Progenitor cell of endocrine pancreas (in vitro differentiated cells): ENCODE data around the gene IGFLR1. TPM values are rescaled to one million over a fixed set of nuclear protein-coding genes. Genes with fewer than 3 reads are reported as not detected.

ENCODE experiments used
- DNase-seq: peaks from one replicate; pipeline ENCODE4 v3.0.0; 2021; ENCODE audit warnings: low spot score; ENCODE audit not compliant: unreplicated experiment
- H3K27ac Mint-ChIP-seq: 2 replicates; pipeline ENCODE4 v1.8.0; 2021; ENCODE audit warnings: mild to moderate bottlenecking, moderate library complexity, mixed read lengths
- H3K27me3 Mint-ChIP-seq: 2 replicates; pipeline ENCODE4 v1.8.0; 2021; ENCODE audit warnings: mixed read lengths
- H3K36me3 Mint-ChIP-seq: 2 replicates; pipeline ENCODE4 v1.8.0; 2022; ENCODE audit warnings: mixed read lengths; ENCODE audit not compliant: insufficient read depth
- H3K4me1 Mint-ChIP-seq: 2 replicates; pipeline ENCODE4 v1.8.0; 2021; ENCODE audit warnings: low read depth, mixed read lengths
- H3K4me3 Mint-ChIP-seq: 2 replicates; pipeline ENCODE4 v1.8.0; 2021; ENCODE audit warnings: low read depth, mild to moderate bottlenecking, moderate library complexity, mixed read lengths
- H3K9me3 Mint-ChIP-seq: 2 replicates; pipeline ENCODE4 v1.8.0; 2021; ENCODE audit warnings: low read depth, mixed read lengths
- total RNA-seq: library from RNA; stranded (reverse); gene quantifications from 2 replicates; pipeline ENCODE4 v1.2.1, GENCODE V29; 2021
- TF ChIP-seq, protein P1 (sequence below): fragments of 200-600 bp; sonication (generic); IDR thresholded peaks from one replicate; pipeline ENCODE4 v1.5.0; 2021; ENCODE audit warnings: antibody characterized with exemption, mild to moderate bottlenecking; ENCODE audit not compliant: unreplicated experiment

The IGFLR1 gene
- total RNA-seq, 1 donor from 2014 or later: 5.1 TPM

DNA sequence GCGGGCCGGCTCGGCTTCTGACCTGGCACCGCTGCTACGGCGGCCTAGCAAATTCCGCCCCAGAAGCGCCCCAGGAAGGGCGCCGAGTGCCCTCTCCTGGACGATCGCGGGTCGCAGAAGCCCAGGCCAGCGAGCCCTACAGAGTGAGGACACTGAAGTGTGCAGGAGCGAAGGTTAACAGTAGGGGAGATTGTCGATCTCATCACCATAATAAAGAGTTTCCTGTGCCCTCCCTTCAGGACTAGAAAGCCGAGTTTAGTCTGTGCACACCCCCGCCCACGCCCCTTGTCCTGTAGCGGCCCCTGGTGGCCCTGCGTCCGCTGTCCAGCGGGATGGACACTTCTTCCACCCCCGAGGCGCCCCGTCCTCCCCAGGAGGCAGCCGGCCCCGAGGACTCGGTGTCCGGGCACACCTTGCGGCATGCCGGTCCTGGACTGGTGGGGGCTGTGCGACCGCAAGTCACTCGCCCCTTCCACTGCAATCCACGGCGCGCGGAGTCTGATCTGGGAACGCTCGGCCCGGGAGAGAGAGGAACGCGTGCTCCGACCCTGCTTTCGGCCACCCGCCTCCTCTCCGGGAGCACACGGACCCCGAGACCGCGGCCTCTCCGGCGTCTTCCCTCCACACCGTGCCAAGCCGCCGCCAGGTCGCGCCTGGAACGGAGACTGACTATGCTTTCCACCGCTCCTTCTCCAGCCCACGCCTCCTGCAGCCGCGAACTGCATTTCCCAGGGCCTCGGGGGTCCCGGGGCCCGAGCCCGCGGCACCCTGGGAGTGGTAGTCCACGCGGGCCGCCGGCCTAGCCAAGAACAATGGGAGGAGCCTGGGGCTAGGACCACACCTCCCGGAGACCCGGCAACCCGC lies 25.2 kb downstream of the IGFLR1 start:
- H3K9me3 Mint-ChIP-seq: no peaks in the 10 kb centered on the region
- peak overlapping the region; percentile 82 for H3K4me3 Mint-ChIP-seq
- peak; percentile 78 for DNase-seq
- H3K27me3 Mint-ChIP-seq: no peaks in the 10 kb centered on the region
- TF ChIP-seq, protein P1, sequence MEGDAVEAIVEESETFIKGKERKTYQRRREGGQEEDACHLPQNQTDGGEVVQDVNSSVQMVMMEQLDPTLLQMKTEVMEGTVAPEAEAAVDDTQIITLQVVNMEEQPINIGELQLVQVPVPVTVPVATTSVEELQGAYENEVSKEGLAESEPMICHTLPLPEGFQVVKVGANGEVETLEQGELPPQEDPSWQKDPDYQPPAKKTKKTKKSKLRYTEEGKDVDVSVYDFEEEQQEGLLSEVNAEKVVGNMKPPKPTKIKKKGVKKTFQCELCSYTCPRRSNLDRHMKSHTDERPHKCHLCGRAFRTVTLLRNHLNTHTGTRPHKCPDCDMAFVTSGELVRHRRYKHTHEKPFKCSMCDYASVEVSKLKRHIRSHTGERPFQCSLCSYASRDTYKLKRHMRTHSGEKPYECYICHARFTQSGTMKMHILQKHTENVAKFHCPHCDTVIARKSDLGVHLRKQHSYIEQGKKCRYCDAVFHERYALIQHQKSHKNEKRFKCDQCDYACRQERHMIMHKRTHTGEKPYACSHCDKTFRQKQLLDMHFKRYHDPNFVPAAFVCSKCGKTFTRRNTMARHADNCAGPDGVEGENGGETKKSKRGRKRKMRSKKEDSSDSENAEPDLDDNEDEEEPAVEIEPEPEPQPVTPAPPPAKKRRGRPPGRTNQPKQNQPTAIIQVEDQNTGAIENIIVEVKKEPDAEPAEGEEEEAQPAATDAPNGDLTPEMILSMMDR: peak; percentile 85
- peaks cover 1% of the 10 kb centered on the region for H3K36me3 Mint-ChIP-seq
- peaks cover 21% of the 10 kb centered on the region for H3K4me1 Mint-ChIP-seq
- H3K27ac Mint-ChIP-seq: peak overlapping the region; percentile 97

DNA sequence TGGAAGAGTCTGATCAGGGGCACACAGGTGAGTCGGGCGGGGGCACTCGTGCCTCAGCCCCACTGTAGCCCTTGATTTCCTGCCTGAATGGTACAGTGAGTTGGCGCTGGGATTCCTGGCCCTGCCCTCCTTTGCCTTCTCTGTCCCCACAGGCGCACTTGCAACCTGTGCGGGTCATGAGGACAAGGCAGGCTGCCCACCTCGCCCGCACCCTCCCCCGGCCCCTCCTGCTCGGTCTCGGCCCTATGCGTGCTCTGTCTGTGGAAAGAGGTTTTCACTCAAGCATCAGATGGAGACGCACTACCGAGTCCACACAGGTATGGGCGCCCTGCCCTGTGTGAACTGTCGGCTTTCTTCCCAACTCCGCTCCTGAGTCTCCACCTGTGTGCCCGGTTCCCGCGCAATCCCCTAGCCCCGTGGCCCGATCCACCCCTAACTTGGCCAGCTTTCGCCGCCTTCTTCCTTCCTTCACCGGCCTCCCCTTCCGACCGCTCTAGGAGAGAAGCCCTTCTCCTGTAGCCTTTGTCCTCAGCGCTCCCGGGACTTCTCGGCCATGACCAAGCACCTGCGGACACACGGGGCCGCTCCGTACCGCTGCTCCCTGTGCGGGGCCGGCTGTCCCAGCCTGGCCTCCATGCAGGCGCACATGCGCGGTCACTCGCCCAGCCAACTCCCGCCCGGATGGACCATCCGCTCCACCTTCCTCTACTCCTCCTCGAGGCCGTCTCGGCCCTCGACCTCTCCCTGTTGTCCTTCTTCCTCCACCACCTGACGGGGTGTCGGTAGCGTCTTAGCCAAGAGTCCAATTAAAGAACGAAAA lies 26.1 kb downstream of the IGFLR1 start:
- H3K4me3 Mint-ChIP-seq: peak overlapping the region; percentile 82
- peaks cover 1% of the 10 kb centered on the region for H3K36me3 Mint-ChIP-seq
- DNase-seq: peak; percentile 50
- H3K4me1 Mint-ChIP-seq: peaks cover 21% of the 10 kb centered on the region
- H3K27me3 Mint-ChIP-seq: no peaks in the 10 kb centered on the region
- TF ChIP-seq, protein P1: no peak
- peak overlapping the region; percentile 97 for H3K27ac Mint-ChIP-seq
- no peaks in the 10 kb centered on the region for H3K9me3 Mint-ChIP-seq

DNA sequence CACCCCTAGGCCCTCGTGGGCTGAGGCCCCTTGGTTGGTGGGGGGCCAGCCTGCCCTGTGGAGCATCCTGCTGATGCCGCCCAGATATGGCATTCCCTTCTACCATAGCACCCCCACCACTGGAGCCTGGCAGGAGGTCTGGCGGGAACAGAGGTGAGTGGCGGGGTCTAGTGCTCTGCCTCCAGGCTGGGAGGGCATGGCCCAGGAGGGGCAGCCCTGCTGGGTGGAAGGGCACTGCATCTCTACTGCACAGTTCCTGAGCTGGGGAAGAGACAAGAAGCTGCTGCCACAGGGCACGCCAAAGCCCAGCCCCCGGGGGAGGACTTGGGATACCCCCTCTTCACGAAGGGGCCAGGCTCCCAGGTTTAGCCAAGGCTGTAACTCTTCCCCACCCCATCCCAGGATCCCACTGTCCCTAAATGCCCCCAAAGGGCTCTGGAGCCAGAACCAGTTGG lies 26.9 kb downstream of the IGFLR1 start:
- H3K27ac Mint-ChIP-seq: no peak overlapping the region
- H3K4me3 Mint-ChIP-seq: peak overlapping the region; percentile 82
- TF ChIP-seq, protein P1: no peak
- DNase-seq: no peak
- H3K9me3 Mint-ChIP-seq: no peaks in the 10 kb centered on the region
- H3K4me1 Mint-ChIP-seq: peaks cover 21% of the 10 kb centered on the region
- no peaks in the 10 kb centered on the region for H3K27me3 Mint-ChIP-seq
- H3K36me3 Mint-ChIP-seq: peaks cover 1% of the 10 kb centered on the region

DNA sequence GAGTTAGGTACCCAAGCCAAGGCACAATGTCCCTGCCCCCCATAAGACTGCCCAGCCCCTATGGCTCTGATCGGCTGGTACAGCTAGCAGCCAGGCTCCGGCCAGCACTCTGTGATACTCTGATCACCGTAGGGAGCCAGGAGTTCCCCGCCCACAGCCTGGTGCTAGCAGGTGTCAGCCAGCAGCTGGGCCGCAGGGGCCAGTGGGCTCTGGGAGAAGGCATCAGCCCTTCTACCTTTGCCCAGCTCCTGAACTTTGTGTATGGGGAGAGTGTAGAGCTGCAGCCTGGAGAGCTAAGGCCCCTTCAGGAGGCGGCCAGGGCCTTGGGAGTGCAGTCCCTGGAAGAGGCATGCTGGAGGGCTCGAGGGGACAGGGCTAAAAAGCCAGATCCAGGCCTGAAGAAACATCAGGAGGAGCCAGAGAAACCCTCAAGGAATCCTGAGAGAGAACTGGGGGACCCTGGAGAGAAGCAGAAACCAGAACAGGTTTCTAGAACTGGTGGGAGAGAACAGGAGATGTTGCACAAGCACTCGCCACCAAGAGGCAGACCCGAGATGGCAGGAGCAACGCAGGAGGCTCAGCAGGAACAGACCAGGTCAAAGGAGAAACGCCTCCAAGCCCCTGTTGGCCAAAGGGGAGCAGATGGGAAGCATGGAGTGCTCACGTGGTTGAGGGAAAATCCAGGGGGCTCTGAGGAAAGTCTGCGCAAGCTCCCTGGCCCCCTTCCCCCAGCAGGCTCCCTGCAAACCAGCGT lies 27.5 kb downstream of the IGFLR1 start:
- H3K4me1 Mint-ChIP-seq: peaks cover 21% of the 10 kb centered on the region
- H3K27ac Mint-ChIP-seq: peak overlapping the region; percentile 19
- no peak for DNase-seq
- no peaks in the 10 kb centered on the region for H3K27me3 Mint-ChIP-seq
- H3K4me3 Mint-ChIP-seq: peak overlapping the region; percentile 56
- TF ChIP-seq, protein P1: no peak
- no peaks in the 10 kb centered on the region for H3K9me3 Mint-ChIP-seq
- H3K36me3 Mint-ChIP-seq: no peaks in the 10 kb centered on the region
